Choroid plexus epithelial cell (primary cell): ENCODE results near the gene DENND1B.

Experiments
- DNase-seq: peaks from one replicate; pipeline ENCODE4 v3.0.0-alpha.2; 2010; ENCODE audit warnings: low read depth
- H3K4me3 ChIP-seq: 2 replicates; pipeline ENCODE4 v1.5.1; 2011; ENCODE audit warnings: low read depth, mild to moderate bottlenecking, control low read depth, low read length, moderate library complexity
- CTCF ChIP-seq: conservative IDR thresholded peaks from 2 replicates; pipeline ENCODE4 v1.5.1; 2011; ENCODE audit warnings: low read depth, mild to moderate bottlenecking, control low read depth, inconsistent platforms, low read length, moderate library complexity

The DENND1B gene

GRCh38 chr1:197604302-197604701 lies 171.0 kb downstream of the DENND1B start:
- no peak overlapping the region for H3K4me3 ChIP-seq
- no peak for DNase-seq
- TF ChIP-seq CTCF = no peak

GRCh38 chr1:197600751-197601150 lies 174.5 kb downstream of the DENND1B start:
- TF ChIP-seq CTCF = no peak
- no peak overlapping the region for H3K4me3 ChIP-seq
- no peak for DNase-seq

DNA sequence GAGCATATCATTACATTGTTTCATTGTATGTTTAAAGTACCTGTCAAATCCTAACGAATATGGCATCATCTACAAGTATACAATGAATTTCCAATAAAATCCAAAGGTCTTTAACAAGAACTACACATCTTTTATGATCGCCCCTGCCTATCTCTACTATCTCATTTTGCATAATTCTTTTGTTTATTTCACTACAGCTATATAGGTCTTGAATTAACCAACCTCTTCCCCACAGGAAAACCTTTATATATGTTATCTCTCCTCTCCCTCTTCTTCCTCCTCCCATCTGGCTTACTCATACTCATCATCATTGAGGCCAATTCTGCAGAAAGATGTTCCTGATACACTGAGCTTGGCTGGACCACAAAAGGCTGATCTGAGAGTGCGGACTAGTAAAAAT lies 175.5 kb downstream of the DENND1B start:
- no peak for DNase-seq
- no peak for TF ChIP-seq CTCF
- no peak overlapping the region for H3K4me3 ChIP-seq

GRCh38 chr1:197598935-197599334 lies 176.3 kb downstream of the DENND1B start:
- DNase-seq = no peak
- TF ChIP-seq CTCF = no peak
- no peak overlapping the region for H3K4me3 ChIP-seq

DNA sequence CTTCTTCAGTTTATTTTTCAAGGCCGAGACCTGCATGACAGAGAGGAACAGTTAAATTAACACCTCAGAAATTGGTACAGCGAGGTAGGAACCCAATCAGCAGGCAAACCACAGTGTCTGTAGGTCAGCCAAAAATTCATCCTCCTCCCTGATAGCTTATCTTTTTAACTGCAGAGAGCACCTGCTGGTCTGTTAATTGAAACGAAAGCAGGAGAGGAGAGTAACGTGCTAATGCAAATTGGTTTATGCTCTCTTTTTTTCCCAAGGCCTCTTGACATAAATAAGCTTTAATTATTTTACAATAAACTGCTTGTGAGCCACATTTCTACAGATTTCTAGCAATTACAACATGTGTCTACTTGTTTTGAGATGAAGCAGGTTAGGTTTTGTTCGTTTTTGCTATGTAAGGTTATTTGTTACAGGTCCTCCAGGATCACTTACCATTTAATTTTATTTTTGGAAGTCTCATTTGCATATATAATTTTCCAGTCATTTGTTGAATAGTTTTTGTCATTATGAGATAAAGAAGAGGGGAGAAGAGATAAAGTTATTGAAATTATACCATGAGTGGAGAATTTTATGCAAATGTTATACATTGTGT lies 179.9 kb downstream of the DENND1B start:
- no peak for DNase-seq
- H3K4me3 ChIP-seq = no peak overlapping the region
- no peak for TF ChIP-seq CTCF

DNA sequence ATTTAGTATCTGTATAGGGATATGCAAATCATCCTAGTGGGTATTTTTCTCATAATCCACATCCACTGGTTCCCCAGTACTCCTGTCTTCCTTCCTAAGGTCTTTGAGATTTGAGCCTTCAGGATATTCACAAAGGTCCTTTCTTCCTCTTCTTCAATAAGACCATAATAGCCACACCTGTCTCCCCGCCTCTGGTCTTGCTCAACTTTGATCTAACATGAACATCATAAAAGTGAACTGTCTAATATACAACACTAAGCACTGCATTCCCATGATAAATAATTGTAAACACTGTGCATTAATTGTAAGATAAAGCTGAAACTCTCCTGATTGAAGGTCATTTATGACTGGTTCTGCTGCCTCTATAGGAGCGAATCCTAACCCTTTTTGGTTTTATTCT lies 184.6 kb downstream of the DENND1B start:
- no peak overlapping the region for H3K4me3 ChIP-seq
- TF ChIP-seq CTCF = no peak
- DNase-seq = no peak

DNA sequence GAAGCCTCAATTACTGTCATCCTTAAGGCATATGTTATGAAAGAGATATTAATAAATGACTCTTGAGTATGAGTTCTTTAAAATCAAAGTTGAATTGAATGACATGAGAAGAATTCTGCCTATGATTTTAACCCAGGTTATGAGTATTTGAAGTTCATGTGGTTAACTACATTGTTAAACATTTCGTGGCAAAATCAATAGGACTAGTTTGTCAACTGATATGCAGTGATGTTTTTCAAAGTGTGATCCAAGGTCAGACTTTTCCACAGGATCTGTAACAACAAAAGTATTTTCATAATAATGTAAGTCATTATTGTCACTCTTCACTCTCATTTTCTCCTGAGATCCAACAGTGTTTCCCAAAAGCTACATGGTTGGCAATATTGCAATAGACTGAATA lies 189.5 kb downstream of the DENND1B start:
- no peak for TF ChIP-seq CTCF
- DNase-seq = no peak
- H3K4me3 ChIP-seq = no peak overlapping the region
